PC-3 (cell line): Measurements from ENCODE around the gene KCNQ1OT1. TPM values are rescaled to one million over a fixed set of nuclear protein-coding genes. Genes with fewer than 3 reads are reported as not detected.

ENCODE experiments used
- ATAC-seq: fragments of 200-7000 bp; cut with Tn5 transposase; 2 replicates; pipeline ENCODE4 v1.9.1; 2020; ENCODE audit warnings: mild to moderate bottlenecking, moderate library complexity
- BruUV-seq: library from RNA; stranded (reverse); fragments of 400-500 nt; replicated peaks from 2 replicates; lab custom pipeline; 2021; lab: Mats Ljungman, UMichigan
- CTCF ChIA-PET: fragments of 300-600 bp; sonication (Branson Sonifier 250); formaldehyde crosslinking; loops from one replicate; lab custom pipeline; 2022; ENCODE audit warnings: antibody characterized with exemption; lab: Charles Lee
- POLR2A ChIA-PET: fragments of 300-600 bp; sonication (Branson Sonifier 250); formaldehyde crosslinking; loops from one replicate; lab custom pipeline; 2022; ENCODE audit warnings: antibody characterized with exemption; ENCODE audit not compliant: unreplicated experiment; lab: Charles Lee
- DNase-seq: peaks from one replicate; pipeline ENCODE4 v3.0.0-alpha.2; 2015
- H2AFZ ChIP-seq: fragments of 300-600 bp; sonication (generic); 2 replicates; pipeline ENCODE4 v1.6.0; 2016; ENCODE audit warnings: antibody characterized with exemption, low read length
- H3F3A ChIP-seq: fragments of 300-600 bp; sonication (generic); one replicate; pipeline ENCODE4 v1.6.0; 2017; ENCODE audit warnings: antibody characterized with exemption, low read length, control low read depth, mild to moderate bottlenecking; ENCODE audit not compliant: unreplicated experiment
- H3K27ac ChIP-seq: fragments of 300-600 bp; sonication (generic); 2 replicates; pipeline ENCODE4 v1.5.1; 2016; ENCODE audit warnings: mild to moderate bottlenecking, low read length
- H3K27me3 ChIP-seq: fragments of 300-600 bp; sonication (generic); 2 replicates; pipeline ENCODE4 v1.6.1; 2016; ENCODE audit warnings: low read length, mixed read lengths
- H3K36me3 ChIP-seq: fragments of 300-600 bp; sonication (generic); 2 replicates; pipeline ENCODE4 v1.6.1; 2016; ENCODE audit warnings: low read depth, mixed run types, low read length, mixed read lengths
- H3K4me1 ChIP-seq: fragments of 300-600 bp; sonication (generic); 2 replicates; pipeline ENCODE4 v1.5.1; 2016; ENCODE audit warnings: low read length; ENCODE audit not compliant: insufficient read depth
- H3K4me2 ChIP-seq: fragments of 300-600 bp; sonication (generic); 2 replicates; pipeline ENCODE4 v1.6.0; 2016; ENCODE audit warnings: low read length
- H3K4me3 ChIP-seq: fragments of 300-600 bp; sonication (generic); 2 replicates; pipeline ENCODE4 v1.5.1; 2016; ENCODE audit warnings: mild to moderate bottlenecking, low read length, mixed read lengths
- H3K79me2 ChIP-seq: fragments of 300-600 bp; sonication (generic); 2 replicates; pipeline ENCODE4 v1.6.1; 2017; ENCODE audit warnings: low read length, mixed read lengths
- H3K9ac ChIP-seq: fragments of 300-600 bp; sonication (generic); 2 replicates; pipeline ENCODE4 v1.6.0; 2016; ENCODE audit warnings: mild to moderate bottlenecking, low read length
- H3K9me2 ChIP-seq: fragments of 300-600 bp; sonication (generic); replicated peaks from 2 replicates; pipeline ENCODE4 v1.6.1; 2016; ENCODE audit warnings: mixed run types, low read length, mixed read lengths
- H3K9me3 ChIP-seq: fragments of 300-600 bp; sonication (generic); 2 replicates; pipeline ENCODE4 v1.6.1; 2016; ENCODE audit warnings: low read length, mixed read lengths
- H4K20me1 ChIP-seq: fragments of 300-600 bp; sonication (generic); 2 replicates; pipeline ENCODE4 v1.6.1; 2016; ENCODE audit warnings: low read length, mixed read lengths
- EZH2 ChIP-seq: fragments of 300-600 bp; sonication (generic); IDR thresholded peaks from one replicate; pipeline ENCODE4 v1.6.1; 2017; ENCODE audit warnings: antibody characterized with exemption, mild to moderate bottlenecking, low read length; ENCODE audit not compliant: unreplicated experiment
- EZH2phosphoT487 ChIP-seq: fragments of 300-600 bp; sonication (generic); IDR thresholded peaks from 2 replicates; pipeline ENCODE4 v1.6.1; 2018; ENCODE audit warnings: mild to moderate bottlenecking, antibody characterized with exemption, low read length, borderline replicate concordance
- intact Hi-C: fragments of 100-400 bp; cut with micrococcal nuclease; formaldehyde crosslinking; loops from 2 replicates; pipeline ENCODE4 v1.9.0; 2023
- total RNA-seq: library from RNA; depleted of rRNA; stranded (reverse); fragments of >200 nt; gene quantifications from 2 replicates; pipeline ENCODE4 v1.2.3, GENCODE V29; 2014
- TF ChIP-seq, protein P1 (sequence below): fragments of 300-600 bp; sonication (generic); conservative IDR thresholded peaks from 2 replicates; pipeline ENCODE4 v1.5.1; 2017; ENCODE audit warnings: antibody characterized with exemption, low read depth, mild to moderate bottlenecking, low read length

KCNQ1OT1 gene
- total RNA-seq, 1 experiment from 2014 or later: 1.5 TPM

DNA sequence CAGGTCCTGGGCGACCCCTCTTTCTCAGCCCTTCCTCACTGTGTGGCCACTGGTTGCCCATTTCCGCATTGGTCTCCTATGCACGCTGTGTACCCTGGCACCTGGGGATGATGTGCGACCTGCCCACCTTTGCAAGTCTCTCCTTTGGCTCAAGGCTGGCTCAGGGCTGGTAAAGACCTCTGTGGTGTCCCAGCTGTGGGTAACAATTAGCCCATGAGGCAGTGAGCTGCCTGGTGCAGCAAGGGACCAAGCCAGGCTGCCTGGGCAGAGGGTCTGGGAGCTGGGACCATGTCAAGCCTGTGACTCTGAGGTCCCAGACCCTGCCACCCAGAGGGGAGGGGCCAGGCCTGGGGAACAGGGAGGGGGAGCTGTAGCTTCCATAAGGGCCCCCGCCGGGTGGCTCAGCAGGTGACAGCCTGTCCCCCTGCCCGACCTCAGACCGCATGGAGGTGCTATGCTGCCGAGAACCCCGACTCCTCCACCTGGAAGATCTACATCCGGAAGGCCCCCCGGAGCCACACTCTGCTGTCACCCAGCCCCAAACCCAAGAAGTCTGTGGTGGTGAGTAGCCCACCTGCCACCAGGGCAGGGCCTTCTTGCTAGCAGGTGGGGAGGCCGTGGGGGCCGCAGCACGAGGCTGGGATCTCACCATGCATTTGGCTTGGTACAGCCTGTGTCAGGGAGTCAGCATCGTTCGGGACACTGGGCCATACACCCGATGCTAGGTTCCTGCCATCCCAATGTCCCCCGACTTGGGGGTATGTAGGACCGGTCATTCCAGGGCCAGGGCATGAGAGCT lies 112.5 kb downstream of the KCNQ1OT1 start:
- CTCF ChIA-PET: no interaction called here
- H3K4me1 ChIP-seq: no peaks in the 10 kb centered on the region
- no peak overlapping the region for H2AFZ ChIP-seq
- H3K27me3 ChIP-seq: no peaks in the 10 kb centered on the region
- no peak overlapping the region for H3K9ac ChIP-seq
- H3K27ac ChIP-seq: no peak overlapping the region
- intact Hi-C loops: no loop called here
- no peaks in the 10 kb centered on the region for H3K36me3 ChIP-seq
- POLR2A ChIA-PET: no interaction called here
- H3F3A ChIP-seq: no peaks in the 10 kb centered on the region
- no peaks in the 10 kb centered on the region for H3K9me2 ChIP-seq
- no peaks in the 10 kb centered on the region for H4K20me1 ChIP-seq
- no peak overlapping the region for H3K4me2 ChIP-seq
- H3K4me3 ChIP-seq: no peak overlapping the region
- H3K9me3 ChIP-seq: no peaks in the 10 kb centered on the region
- DNase-seq (no peak), ATAC-seq (no peak)
- no TSS peak for BruUV-seq
- TF ChIP-seq EZH2phosphoT487: no peak
- no peak for TF ChIP-seq EZH2
- TF ChIP-seq, protein P1, sequence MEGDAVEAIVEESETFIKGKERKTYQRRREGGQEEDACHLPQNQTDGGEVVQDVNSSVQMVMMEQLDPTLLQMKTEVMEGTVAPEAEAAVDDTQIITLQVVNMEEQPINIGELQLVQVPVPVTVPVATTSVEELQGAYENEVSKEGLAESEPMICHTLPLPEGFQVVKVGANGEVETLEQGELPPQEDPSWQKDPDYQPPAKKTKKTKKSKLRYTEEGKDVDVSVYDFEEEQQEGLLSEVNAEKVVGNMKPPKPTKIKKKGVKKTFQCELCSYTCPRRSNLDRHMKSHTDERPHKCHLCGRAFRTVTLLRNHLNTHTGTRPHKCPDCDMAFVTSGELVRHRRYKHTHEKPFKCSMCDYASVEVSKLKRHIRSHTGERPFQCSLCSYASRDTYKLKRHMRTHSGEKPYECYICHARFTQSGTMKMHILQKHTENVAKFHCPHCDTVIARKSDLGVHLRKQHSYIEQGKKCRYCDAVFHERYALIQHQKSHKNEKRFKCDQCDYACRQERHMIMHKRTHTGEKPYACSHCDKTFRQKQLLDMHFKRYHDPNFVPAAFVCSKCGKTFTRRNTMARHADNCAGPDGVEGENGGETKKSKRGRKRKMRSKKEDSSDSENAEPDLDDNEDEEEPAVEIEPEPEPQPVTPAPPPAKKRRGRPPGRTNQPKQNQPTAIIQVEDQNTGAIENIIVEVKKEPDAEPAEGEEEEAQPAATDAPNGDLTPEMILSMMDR: no peak
- H3K79me2 ChIP-seq: no peaks in the 10 kb centered on the region

DNA sequence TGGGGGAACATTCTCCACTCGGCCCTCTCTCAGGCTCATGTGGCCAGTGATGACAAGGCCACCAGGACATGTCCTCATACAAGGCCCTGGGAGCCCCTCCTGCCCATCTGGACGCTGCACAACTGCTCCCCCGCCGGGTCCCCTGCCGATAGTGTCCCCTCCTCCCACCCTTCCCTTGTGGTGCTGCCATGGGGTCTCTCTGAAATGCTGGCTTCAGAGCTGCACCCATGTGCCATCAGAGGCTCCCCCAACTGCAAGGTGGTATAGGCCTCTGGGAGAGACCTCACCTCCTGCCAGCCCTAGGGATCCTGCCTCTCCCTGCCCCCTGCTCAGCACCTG lies 113.0 kb downstream of the KCNQ1OT1 start:
- POLR2A ChIA-PET: no interaction called here
- no peak for DNase-seq

More for the DNA sequence above, 113.0 kb downstream of the KCNQ1OT1 start:
- Histone ChIP-seq H3K9me2 (no peaks in the 10 kb centered on the region), H4K20me1 (no peaks in the 10 kb centered on the region), H3K4me3 (no peak overlapping the region), H3K79me2 (no peaks in the 10 kb centered on the region), H3K9ac (no peak overlapping the region), H3K9me3 (no peaks in the 10 kb centered on the region), H3F3A (no peaks in the 10 kb centered on the region), H3K27ac (no peak overlapping the region), H3K4me2 (no peak overlapping the region), H3K4me1 (no peaks in the 10 kb centered on the region), H2AFZ (no peak overlapping the region), H3K27me3 (no peaks in the 10 kb centered on the region), H3K36me3 (no peaks in the 10 kb centered on the region)
- BruUV-seq: no TSS peak
- intact Hi-C loops: no loop called here
- ATAC-seq: no peak
- CTCF ChIA-PET: no interaction called here
- no peak for TF ChIP-seq EZH2phosphoT487
- TF ChIP-seq, protein P1: no peak
- TF ChIP-seq EZH2: no peak
